Thoracic aorta (tissue), 2 donors: ENCODE data around the gene RNF207. TPM values are rescaled to one million over a fixed set of nuclear protein-coding genes. Genes with fewer than 3 reads are reported as not detected.

Source experiments
- ATAC-seq: fragments of 150-250 bp; one replicate; pipeline ENCODE4 v1.8.0; 2017; ENCODE audit warnings: low read depth; ENCODE audit not compliant: insufficient number of reproducible peaks, low FRiP score
- DNase-seq: peaks from one replicate; pipeline ENCODE4 v3.0.0-alpha.2; 2020; ENCODE audit warnings: low spot score
- H3K27ac ChIP-seq, 2 donors: fragments of 200-600 bp; sonication (generic); 1 replicate in 1 of 2; 2 replicates in 1 of 2; pipeline ENCODE4 v1.5.1; 2016; ENCODE audit warnings: mild to moderate bottlenecking in 2 of 2, moderate library complexity in 2 of 2
- H3K27me3 ChIP-seq: fragments of 200-600 bp; sonication (generic); replicated peaks from 2 replicates; pipeline ENCODE4 v1.6.0; 2016; ENCODE audit warnings: mild to moderate bottlenecking; ENCODE audit not compliant: insufficient read depth
- H3K36me3 ChIP-seq: fragments of 200-600 bp; sonication (generic); one replicate; pipeline ENCODE4 v1.5.1; 2016
- H3K4me1 ChIP-seq, 2 donors: fragments of 200-600 bp; sonication (generic); 1 replicate in 1 of 2; 2 replicates in 1 of 2; pipeline versions ENCODE4 v1.5.1 to v1.6.0; 2016; ENCODE audit warnings: low read depth in 2 of 2, mild to moderate bottlenecking in 1 of 2; ENCODE audit not compliant: control insufficient read depth in 1 of 2
- H3K4me3 ChIP-seq: fragments of 200-600 bp; sonication (generic); 2 replicates; pipeline ENCODE4 v1.5.1; 2016; ENCODE audit warnings: mild to moderate bottlenecking
- H3K9me3 ChIP-seq: fragments of 200-600 bp; sonication (generic); 2 replicates; pipeline ENCODE4 v1.5.1; 2016
- CTCF ChIP-seq: fragments of 200-600 bp; sonication (generic); IDR thresholded peaks from one replicate; pipeline ENCODE4 v1.5.1; 2019; ENCODE audit warnings: antibody characterized with exemption
- total RNA-seq, 2 donors: library from RNA; depleted of rRNA; stranded (reverse); fragments of >200 nt; gene quantifications; one replicate each; pipeline versions ENCODE4 v1.1.0 to v1.2.3, GENCODE V29; 2016

The RNF207 gene
- total RNA-seq, 2 donors from 2014 or later: 30.5 to 50.1 TPM

GRCh38 chr1:6267686-6268322 is 61.9 kb downstream of the RNF207 start:
- H3K27me3 ChIP-seq: no peaks in the 10 kb centered on the region
- H3K9me3 ChIP-seq: no peaks in the 10 kb centered on the region
- TF ChIP-seq CTCF: no peak
- no peak overlapping the region for H3K27ac ChIP-seq
- peaks cover 0 to 7% of the 10 kb centered on the region in 2 donors for H3K4me1 ChIP-seq
- DNase-seq: no peak
- no peak overlapping the region for H3K4me3 ChIP-seq
- ATAC-seq: no peak
- no peaks in the 10 kb centered on the region for H3K36me3 ChIP-seq

GRCh38 chr1:6268415-6268814 is 62.5 kb downstream of the RNF207 start:
- Histone ChIP-seq H3K27ac (no peak overlapping the region), H3K27me3 (no peaks in the 10 kb centered on the region), H3K36me3 (no peaks in the 10 kb centered on the region), H3K4me3 (no peak overlapping the region), H3K4me1 (peaks cover 0 to under 1% of the 10 kb centered on the region in 2 donors), H3K9me3 (no peaks in the 10 kb centered on the region)
- TF ChIP-seq CTCF: no peak
- no peak for ATAC-seq
- no peak for DNase-seq

GRCh38 chr1:6269296-6269695 is 63.4 kb downstream of the RNF207 start:
- no peaks in the 10 kb centered on the region for H3K27me3 ChIP-seq
- H3K27ac ChIP-seq: no peak overlapping the region
- no peak for TF ChIP-seq CTCF
- H3K4me1 ChIP-seq: no peaks in the 10 kb centered on the region
- DNase-seq (no peak), ATAC-seq (no peak)
- no peak overlapping the region for H3K4me3 ChIP-seq
- no peaks in the 10 kb centered on the region for H3K9me3 ChIP-seq
- H3K36me3 ChIP-seq: no peaks in the 10 kb centered on the region

GRCh38 chr1:6269720-6270400 is 63.9 kb downstream of the RNF207 start:
- no peak for TF ChIP-seq CTCF
- ATAC-seq (no peak), DNase-seq (no peak)
- Histone ChIP-seq H3K27me3 (no peaks in the 10 kb centered on the region), H3K27ac (no peak overlapping the region), H3K9me3 (no peaks in the 10 kb centered on the region), H3K36me3 (no peaks in the 10 kb centered on the region), H3K4me1 (no peaks in the 10 kb centered on the region), H3K4me3 (no peak overlapping the region)

- no peaks in the 10 kb centered on the region for H3K4me1 ChIP-seq
- no peaks in the 10 kb centered on the region for H3K27me3 ChIP-seq
- H3K27ac ChIP-seq: no peak overlapping the region
- DNase-seq (no peak), ATAC-seq (no peak)
- no peaks in the 10 kb centered on the region for H3K36me3 ChIP-seq
- H3K4me3 ChIP-seq: no peak overlapping the region
- no peaks in the 10 kb centered on the region for H3K9me3 ChIP-seq
- no peak for TF ChIP-seq CTCF
Measured at GRCh38 chr1:6270401-6270800, 64.5 kb downstream of the RNF207 start.

Other genes with a start within 250 kb of the RNF207 start
- 10 to 100 TPM; 11.4 to 15.1 TPM for gene NPHP4, start 213.7 kb upstream of the RNF207 start, total RNA-seq
- 10 to 100 TPM; 14.0 to 36.1 TPM for gene KCNAB2, start 160.2 kb upstream of the RNF207 start, total RNA-seq
- gene CHD5, start 25.8 kb upstream of the RNF207 start, total RNA-seq: 1 to 10 TPM; 1.1 to 3.2 TPM
- gene RPL22, start 6.5 kb upstream of the RNF207 start, total RNA-seq: 100 to 1,000 TPM in 1 of 2 donors, 10 to 100 TPM in 1; 80.4 to 130 TPM
- gene ICMT, start 29.8 kb downstream of the RNF207 start, total RNA-seq: 10 to 100 TPM; 65.3 to 90.0 TPM
- not detected for gene HES3, start 38.1 kb downstream of the RNF207 start, total RNA-seq
- 1 to 10 TPM; 4.6 to 4.7 TPM for gene GPR153, start 55.0 kb downstream of the RNF207 start, total RNA-seq
- gene ACOT7, start 187.6 kb downstream of the RNF207 start, total RNA-seq: 10 to 100 TPM; 23.7 to 33.0 TPM
- not detected for gene HES2, start 213.8 kb downstream of the RNF207 start, total RNA-seq
- not detected for gene ESPN, start 218.7 kb downstream of the RNF207 start, total RNA-seq